GM19238 (cell line): ENCODE data around the gene DUSP3.

Experiments used
- DNase-seq: peaks from one replicate; pipeline ENCODE4 v3.0.0; 2011; ENCODE audit warnings: low spot score; ENCODE audit not compliant: insufficient read length

Gene DUSP3

DNA sequence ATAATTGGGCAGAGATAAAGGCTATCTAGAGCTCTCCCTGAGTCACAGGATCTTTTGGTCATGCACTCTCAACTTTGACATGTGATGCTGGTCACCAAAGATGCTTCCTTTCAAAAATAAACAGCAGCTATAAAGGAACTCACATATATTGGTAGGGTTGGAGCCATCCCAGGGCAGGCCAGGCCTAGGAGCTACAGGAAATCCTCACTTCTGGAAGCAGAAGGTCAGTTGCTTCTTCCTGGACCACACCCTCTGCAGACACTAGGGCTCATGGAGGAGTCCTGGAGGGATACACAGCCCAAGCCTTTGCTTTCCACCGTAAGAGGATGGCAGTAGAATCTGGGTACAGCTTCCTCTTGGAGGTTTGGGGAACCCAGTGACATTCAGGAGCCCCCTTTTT is 44.8 kb downstream of the DUSP3 start:
- DNase-seq: no peak

DNA sequence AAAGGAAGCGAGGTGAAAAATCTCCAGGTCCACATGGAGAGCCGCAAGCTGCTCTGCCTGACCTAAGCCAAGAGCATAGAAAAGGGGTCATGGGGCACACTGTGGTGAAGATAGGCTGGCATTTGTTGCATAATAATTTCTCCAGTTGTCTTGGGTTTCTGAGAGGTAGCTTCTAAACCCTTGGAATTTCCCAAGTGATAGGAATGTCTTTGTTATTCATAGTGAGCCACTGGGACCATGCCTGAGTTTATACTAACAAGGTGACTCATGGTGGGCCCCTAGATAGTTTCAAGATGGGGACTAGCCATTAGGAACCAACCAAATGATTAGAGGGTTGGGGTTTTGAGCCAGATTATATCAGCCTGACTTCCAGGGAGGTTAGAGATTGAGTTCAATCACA is 45.8 kb downstream of the DUSP3 start:
- DNase-seq: no peak

DNA sequence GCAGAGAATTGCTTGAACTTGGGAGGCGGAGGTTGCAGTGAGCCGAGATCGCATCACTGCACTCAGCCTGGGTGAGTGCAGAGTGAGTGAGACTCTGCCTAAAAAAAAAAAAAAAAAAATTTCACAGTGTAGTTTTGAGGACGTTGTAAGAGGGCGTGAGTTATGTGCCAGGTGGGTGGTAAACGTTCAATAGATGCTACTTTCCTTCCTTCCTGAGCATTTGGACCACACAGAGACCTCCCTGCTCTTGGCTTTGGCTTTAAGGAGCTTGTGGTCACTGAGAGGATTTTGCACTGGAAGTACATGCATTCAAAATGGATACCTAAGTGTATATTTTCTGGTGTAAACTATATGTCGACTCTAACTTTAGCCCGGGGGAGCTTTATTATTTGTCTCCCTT is 50.7 kb downstream of the DUSP3 start:
- no peak for DNase-seq

DNA sequence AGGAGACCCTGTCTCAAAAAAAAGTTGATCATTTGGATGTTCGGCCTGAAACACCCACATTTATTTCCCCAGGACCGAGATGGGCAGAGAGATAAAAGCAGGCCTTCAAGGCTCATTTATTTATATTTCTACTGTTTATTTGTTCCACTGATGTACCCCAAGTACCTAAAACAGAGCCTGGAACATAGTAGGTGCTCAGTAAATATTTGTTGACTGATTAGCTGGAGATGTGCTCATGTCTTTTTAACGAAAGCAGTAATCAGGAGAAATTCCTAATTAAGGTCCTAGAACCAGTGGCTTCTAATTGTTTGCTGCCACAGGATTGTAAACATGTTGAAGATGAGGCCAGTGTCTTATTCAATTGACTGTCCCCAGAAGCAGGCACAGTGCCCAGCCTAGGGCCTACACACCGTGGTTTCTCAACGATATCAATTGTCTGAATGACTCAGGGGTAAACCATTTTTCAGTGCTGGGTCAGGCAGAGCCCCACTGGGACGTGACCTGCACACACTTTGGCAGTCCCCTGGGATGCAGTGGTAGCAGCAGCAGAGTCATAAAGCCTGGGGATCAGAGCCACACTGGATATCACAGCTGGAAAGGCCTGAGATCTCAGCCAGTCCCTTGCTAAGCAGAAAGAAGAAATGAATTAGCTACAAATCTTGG is 54.9 kb downstream of the DUSP3 start:
- DNase-seq: no peak

DNA sequence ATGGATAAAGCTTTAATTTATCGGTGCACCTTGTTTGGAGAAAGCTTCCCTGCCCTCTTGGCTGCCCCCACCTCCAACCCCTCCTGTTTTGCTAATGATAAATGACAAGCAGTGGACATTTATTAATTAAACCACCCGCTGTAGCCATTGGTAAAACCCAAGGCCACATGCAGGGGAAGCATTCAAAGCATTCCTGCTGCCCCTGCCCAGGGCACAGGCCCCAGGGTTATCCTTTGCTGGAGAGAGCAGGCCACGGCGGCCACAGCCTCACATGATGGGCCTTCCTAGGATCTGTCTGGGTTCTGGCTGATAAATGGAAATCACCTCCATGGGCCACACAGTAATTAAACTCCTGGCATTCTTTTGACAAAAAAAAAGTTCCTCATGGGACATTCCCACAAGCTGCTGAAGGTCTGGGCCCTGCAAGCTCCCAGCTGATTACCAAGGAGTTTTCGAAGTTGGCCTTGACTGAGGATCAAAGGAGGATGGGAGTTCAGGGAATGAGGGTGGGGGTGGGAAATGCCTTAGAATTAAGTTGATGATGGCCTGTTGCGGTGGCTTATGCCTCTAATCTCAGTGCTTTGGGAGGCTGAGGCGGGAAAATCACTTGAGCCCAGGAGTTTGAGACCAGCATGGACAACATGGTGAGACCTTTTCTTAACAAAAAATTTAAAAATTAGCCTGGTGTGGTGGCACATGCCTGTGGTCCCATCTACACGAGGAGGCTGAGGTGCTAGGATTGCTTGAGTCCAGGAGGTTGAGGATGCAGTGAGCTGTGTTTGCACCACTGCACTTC is 55.7 kb downstream of the DUSP3 start:
- no peak for DNase-seq

DNA sequence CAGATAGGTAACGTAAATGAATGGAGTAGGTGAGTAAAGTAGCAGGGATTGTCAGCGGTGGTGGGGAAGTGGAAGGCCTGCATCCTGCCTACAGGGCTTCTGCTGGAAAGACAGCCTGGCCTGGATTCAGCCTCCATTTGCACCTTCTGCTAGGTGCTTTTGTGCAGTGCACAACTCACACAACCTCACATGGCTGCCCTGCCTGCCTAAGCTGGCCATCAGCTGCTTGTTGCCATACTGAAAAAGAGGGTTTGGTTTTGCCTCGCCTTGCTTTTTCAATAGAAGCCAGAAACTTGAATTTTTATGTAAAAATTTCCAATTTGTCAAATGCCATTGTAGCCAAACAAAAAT is 56.5 kb downstream of the DUSP3 start:
- DNase-seq: no peak

DNA sequence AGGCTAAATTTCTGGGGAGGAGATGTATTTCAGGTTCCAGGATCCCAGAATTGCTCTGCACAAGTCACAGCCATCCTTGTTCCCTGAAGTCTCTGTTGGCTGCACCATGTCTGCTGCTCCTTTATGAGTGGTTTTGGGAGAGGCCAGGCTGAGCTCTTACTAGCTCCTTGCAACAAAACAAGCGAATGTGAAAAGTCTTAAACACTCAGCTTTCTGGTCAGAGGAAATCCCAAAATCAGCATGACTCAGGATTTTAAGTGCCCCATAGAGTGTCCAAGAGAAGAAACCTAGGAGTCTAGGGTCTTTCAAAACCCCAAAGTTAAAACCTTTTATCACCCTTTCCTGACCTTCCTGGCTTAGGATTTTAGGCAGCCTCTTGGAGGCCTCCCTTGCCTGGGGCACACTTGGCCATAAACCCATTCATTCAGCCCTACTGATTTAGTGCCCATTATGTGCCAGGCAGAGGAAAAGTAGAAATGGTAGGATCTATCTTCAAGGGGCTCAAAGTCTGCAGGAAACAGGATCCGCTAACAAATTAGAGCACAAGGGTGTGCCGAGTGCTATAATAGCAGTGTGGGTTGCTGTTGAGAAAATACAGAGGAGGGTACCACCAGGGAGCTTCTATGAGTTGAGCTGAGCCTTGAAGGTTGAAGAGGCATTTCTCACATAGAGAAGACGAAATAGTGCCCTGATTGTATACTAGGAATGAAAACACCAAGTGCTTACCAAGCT is 57.1 kb downstream of the DUSP3 start:
- DNase-seq: no peak

DNA sequence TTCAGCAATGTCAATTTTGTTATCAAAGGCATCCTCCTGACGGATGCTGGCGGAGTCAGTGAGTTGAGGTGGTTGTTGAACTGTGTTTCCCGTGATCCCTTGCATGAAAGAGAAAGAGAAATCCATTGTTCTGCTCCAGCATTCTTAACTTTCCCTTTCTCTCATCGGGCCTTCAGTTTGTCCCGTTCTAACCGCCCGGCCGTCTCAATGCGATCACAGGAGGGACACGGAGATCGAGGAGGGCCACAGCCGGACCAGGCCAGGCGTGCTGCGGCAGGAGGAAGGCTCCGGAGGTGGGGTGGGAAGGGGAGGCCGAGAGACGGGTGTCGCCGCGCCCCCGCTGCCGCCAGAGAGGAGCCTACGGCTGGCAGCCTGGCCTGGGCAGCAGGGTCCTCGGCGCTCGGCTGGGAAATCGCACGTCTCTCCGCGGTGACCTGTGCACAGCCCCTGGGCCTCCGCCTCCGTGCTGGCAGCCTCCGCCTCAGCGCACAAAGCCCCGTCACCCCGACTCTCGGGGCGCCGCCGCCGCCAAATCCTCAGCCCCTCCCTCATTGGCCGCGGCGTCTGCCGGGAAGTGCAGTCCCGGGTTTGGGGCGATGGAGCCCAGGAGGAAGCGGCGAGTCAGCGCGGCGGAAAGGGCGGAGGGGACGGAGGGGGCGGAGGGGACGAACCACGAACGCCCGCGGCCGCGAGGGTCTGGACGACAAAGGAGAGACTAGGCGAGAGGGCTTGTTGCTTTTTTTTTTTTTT is 58.3 kb downstream of the DUSP3 start:
- DNase-seq: peak; percentile 80

DNA sequence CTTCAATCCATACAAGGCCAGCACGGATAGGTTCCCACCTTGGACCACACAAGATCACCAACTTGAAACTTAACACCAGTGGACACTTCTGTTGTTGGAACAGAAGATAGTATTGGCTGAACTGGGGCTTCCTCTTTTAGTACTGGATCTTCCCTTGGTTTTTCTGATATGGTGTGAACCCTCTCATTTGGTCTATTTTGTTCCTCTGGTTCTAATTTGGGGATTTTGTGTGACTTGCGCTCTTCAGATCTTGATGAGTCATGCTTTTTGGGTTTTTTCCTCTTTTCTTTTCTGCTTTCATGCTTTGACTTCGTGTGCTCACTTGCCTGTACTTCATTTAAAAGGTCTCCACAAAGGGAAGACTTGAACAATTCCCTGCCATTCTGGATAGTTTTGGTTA is 59.2 kb downstream of the DUSP3 start:
- DNase-seq: no peak

DNA sequence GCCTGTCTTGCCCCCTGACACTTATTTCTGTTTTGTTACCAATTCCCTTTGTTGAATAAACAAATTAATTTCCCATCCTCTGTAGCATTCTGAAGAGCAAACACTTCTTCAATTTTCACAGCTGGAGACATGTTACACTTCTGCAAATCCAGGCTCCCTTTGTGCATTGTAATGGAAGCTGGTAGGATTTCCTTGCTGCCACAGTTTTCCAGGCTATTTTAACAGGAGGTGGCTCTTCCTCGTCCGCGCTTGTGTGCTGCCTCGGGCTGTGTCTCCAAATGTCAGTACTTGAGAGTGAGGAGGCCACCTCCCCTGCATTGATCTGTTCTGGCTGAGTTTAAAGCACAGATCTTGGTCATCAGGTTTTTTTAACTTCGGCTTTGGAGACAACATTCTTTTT is 60.2 kb downstream of the DUSP3 start:
- DNase-seq: no peak

DNA sequence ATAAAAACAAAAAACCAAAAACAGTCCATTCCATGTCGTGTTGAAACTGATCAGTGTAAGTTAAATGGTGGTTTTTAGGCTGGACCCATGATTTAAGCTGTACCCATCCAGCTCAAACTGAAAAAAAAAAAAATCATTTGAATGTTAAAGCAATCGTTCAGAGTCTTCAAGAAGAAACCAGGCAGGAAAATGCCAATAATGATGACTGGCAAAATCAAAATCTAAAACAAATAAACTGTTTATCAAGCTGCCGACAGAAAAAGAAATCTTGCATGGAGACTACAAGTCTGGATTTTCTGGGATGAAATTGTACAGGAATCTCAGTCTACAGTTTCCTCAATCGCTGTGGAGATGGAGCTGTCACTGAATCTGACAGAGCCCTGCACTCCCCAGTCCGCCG is 60.9 kb downstream of the DUSP3 start:
- no peak for DNase-seq
